B cell (primary cell): ENCODE results near the gene CDC45. TPM values are rescaled to one million over a fixed set of nuclear protein-coding genes. Genes with fewer than 3 reads are reported as not detected.

Experiments used
- ATAC-seq: fragments of 200-7000 bp; cut with Tn5 transposase; one replicate; pipeline ENCODE4 v1.10.0; 2021; ENCODE audit warnings: low read depth, mild to moderate bottlenecking, moderate number of reproducible peaks, moderate library complexity
- CTCF ChIA-PET: fragments of 350-600 bp; sonication (Branson Sonifier 250); formaldehyde crosslinking; loops from one replicate; lab custom pipeline; 2021; ENCODE audit warnings: antibody characterized with exemption, inconsistent platforms; lab: Charles Lee
- POLR2A ChIA-PET: fragments of 350-600 bp; sonication (Branson Sonifier 250); formaldehyde crosslinking; loops from one replicate; lab custom pipeline; 2021; ENCODE audit warnings: antibody characterized with exemption; lab: Charles Lee
- DNase-seq: peaks from one replicate; pipeline ENCODE4 v3.0.0; 2013
- H2AFZ ChIP-seq: 2 replicates; pipeline ENCODE4 v1.6.1; 2012; ENCODE audit warnings: mild to moderate bottlenecking, low read depth, low read length; ENCODE audit not compliant: insufficient read depth, poor library complexity, severe bottlenecking
- H3K27ac ChIP-seq, 2 donors: 1 replicate in 1 of 2; 2 replicates in 1 of 2; pipeline ENCODE4 v1.5.1; 2012 to 2013; ENCODE audit warnings: low read length in 2 of 2, mild to moderate bottlenecking in 2 of 2, moderate library complexity in 1 of 2
- H3K27me3 ChIP-seq, 4 experiments: fragments of 200-600 bp in 1 of 4; sonication (generic) in 1 of 4; replicated peaks in 1 of 4; 1 replicate in 2 of 4; 2 replicates in 2 of 4; pipeline versions ENCODE4 v1.6.1 to v1.7.0; 2013 to 2016; ENCODE audit warnings: low read length in 3 of 4, mild to moderate bottlenecking in 2 of 4, mixed read lengths in 1 of 4, moderate library complexity in 1 of 4; ENCODE audit not compliant: insufficient read depth in 4 of 4, control insufficient read depth in 3 of 4; ENCODE audit errors: control extremely low read depth in 1 of 4
- H3K36me3 ChIP-seq, 2 experiments: replicated peaks in 1 of 2; 1 replicate in 1 of 2; 2 replicates in 1 of 2; pipeline versions ENCODE4 v1.6.1 to v1.7.1; 2013; ENCODE audit warnings: low read length in 1 of 2; ENCODE audit not compliant: insufficient read depth in 2 of 2, control insufficient read depth in 1 of 2; ENCODE audit errors: control extremely low read depth in 1 of 2, extremely low read depth in 1 of 2
- H3K4me1 ChIP-seq, 2 donors: fragments of 200-600 bp in 1 of 2; sonication (generic) in 1 of 2; 1 replicate in 1 of 2; 2 replicates in 1 of 2; pipeline versions ENCODE4 v1.5.1 to v1.6.1; 2013 to 2017; ENCODE audit warnings: low read length in 2 of 2; ENCODE audit not compliant: control insufficient read depth in 2 of 2, insufficient read depth in 2 of 2
- H3K4me2 ChIP-seq: replicated peaks from 2 replicates; pipeline ENCODE3; 2012; ENCODE audit warnings: mild to moderate bottlenecking, low read depth, low read length; ENCODE audit not compliant: poor library complexity, severe bottlenecking
- H3K4me3 ChIP-seq, 5 experiments: fragments of 200-600 bp in 1 of 5; sonication (generic) in 1 of 5; 1 replicate in 3 of 5; 2 replicates in 2 of 5; pipeline versions ENCODE4 v1.5.1 to v1.7.0; 2011 to 2016; ENCODE audit warnings: low read length in 4 of 5, mild to moderate bottlenecking in 4 of 5, low read depth in 2 of 5, control low read depth in 1 of 5, moderate library complexity in 1 of 5; ENCODE audit not compliant: insufficient read depth in 1 of 5; ENCODE audit errors: control extremely low read depth in 1 of 5, extremely low read depth in 1 of 5
- H3K79me2 ChIP-seq: fragments of 200-600 bp; sonication (generic); one replicate; pipeline ENCODE4 v1.6.0; 2016; ENCODE audit warnings: low read length; ENCODE audit not compliant: control insufficient read depth, insufficient read depth
- H3K9ac ChIP-seq: fragments of 200-600 bp; sonication (generic); 2 replicates; pipeline ENCODE4 v1.6.1; 2017; ENCODE audit warnings: mild to moderate bottlenecking, low read length, moderate library complexity
- H3K9me3 ChIP-seq, 3 donors: one replicate each; pipeline versions ENCODE4 v1.6.1 to v1.7.1; 2013; ENCODE audit warnings: low read length in 2 of 3; ENCODE audit not compliant: control insufficient read depth in 2 of 3, insufficient read depth in 1 of 3; ENCODE audit errors: control extremely low read depth in 1 of 3
- H4K20me1 ChIP-seq: 2 replicates; pipeline ENCODE4 v1.6.0; 2012; ENCODE audit warnings: mild to moderate bottlenecking, low read length; ENCODE audit not compliant: insufficient read depth, control insufficient read depth, poor library complexity, severe bottlenecking
- H3K27ac Mint-ChIP-seq: one replicate; pipeline ENCODE4 v1.8.0; 2021; ENCODE audit warnings: mixed read lengths
- H3K27me3 Mint-ChIP-seq: one replicate; pipeline ENCODE4 v1.8.0; 2021; ENCODE audit warnings: mixed read lengths
- H3K4me1 Mint-ChIP-seq: one replicate; pipeline ENCODE4 v1.8.0; 2021; ENCODE audit warnings: mixed read lengths
- H3K4me3 Mint-ChIP-seq: one replicate; pipeline ENCODE4 v1.8.0; 2021; ENCODE audit warnings: mixed read lengths
- H3K9me3 Mint-ChIP-seq: one replicate; pipeline ENCODE4 v1.8.0; 2022; ENCODE audit warnings: mixed read lengths; ENCODE audit not compliant: insufficient read depth
- EZH2 ChIP-seq: IDR thresholded peaks from 2 replicates; pipeline ENCODE4 v1.6.1; 2012; ENCODE audit warnings: borderline replicate concordance, low read depth, mild to moderate bottlenecking, moderate library complexity, low read length; ENCODE audit not compliant: insufficient read depth, poor library complexity, severe bottlenecking
- WGBS: methylation state at CpG from one replicate; pipeline ENCODE4 v1.1.5; 2013; ENCODE audit warnings: missing lambda C conversion rate; ENCODE audit not compliant: insufficient coverage; 5-methylcytosine and 5-hydroxymethylcytosine counted together
- intact Hi-C: fragments of 100-400 bp; cut with micrococcal nuclease; formaldehyde crosslinking; loops from one replicate; pipeline ENCODE4 v1.10.0; 2022
- polyA plus RNA-seq: library from polyadenylated mRNA; depleted of rRNA; stranded (reverse); fragments of >200 nt; gene quantifications from 2 replicates; pipeline ENCODE4 v1.2.3, GENCODE V29; 2012
- total RNA-seq, 2 donors: library from RNA; stranded (reverse); fragments of 120-200 nt in 1 of 2; gene quantifications; 1 replicate in 1 of 2; 2 replicates in 1 of 2; pipeline versions ENCODE4 v1.2.3 to v1.2.4, GENCODE V29; 2013 to 2022
- TF ChIP-seq, protein P1 (sequence below): fragments of 200-600 bp; IDR thresholded peaks from one replicate; pipeline ENCODE4 v1.8.0; 2022; ENCODE audit warnings: antibody characterized with exemption, mild to moderate bottlenecking

The CDC45 gene
- total and polyA plus RNA-seq, 2 donors (not counting 1 experiment from before 2014, with no cell fraction given) = 0.49 to 1.4 TPM

GRCh38 chr22:19537941-19538488, 58.3 kb downstream of the CDC45 start:
- TF ChIP-seq, protein P1, sequence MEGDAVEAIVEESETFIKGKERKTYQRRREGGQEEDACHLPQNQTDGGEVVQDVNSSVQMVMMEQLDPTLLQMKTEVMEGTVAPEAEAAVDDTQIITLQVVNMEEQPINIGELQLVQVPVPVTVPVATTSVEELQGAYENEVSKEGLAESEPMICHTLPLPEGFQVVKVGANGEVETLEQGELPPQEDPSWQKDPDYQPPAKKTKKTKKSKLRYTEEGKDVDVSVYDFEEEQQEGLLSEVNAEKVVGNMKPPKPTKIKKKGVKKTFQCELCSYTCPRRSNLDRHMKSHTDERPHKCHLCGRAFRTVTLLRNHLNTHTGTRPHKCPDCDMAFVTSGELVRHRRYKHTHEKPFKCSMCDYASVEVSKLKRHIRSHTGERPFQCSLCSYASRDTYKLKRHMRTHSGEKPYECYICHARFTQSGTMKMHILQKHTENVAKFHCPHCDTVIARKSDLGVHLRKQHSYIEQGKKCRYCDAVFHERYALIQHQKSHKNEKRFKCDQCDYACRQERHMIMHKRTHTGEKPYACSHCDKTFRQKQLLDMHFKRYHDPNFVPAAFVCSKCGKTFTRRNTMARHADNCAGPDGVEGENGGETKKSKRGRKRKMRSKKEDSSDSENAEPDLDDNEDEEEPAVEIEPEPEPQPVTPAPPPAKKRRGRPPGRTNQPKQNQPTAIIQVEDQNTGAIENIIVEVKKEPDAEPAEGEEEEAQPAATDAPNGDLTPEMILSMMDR = no peak
- H3K4me3 ChIP-seq = no peak overlapping the region
- intact Hi-C loops = no loop called here
- no peaks in the 10 kb centered on the region for H3K36me3 ChIP-seq
- no peak overlapping the region for H2AFZ ChIP-seq
- H3K79me2 ChIP-seq = no peaks in the 10 kb centered on the region
- H3K9me3 ChIP-seq = no peaks in the 10 kb centered on the region
- Mint-ChIP-seq H3K27me3 (peaks cover 23% of the 10 kb centered on the region), H3K27ac (no peak overlapping the region), H3K4me3 (no peak overlapping the region), H3K4me1 (no peaks in the 10 kb centered on the region), H3K9me3 (no peaks in the 10 kb centered on the region)
- ChIA-PET POLR2A (no interaction called here), CTCF (interaction anchor here (0.7 kb wide), 1 partner anchor 424 kb away, joined by 3 read pairs; no protein-coding TSS in a partner anchor)
- no peaks in the 10 kb centered on the region for H3K27me3 ChIP-seq
- no peak overlapping the region for H3K4me2 ChIP-seq
- H3K27ac ChIP-seq = no peak overlapping the region
- ATAC-seq (no peak), DNase-seq (no peak)
- H3K4me1 ChIP-seq = no peaks in the 10 kb centered on the region
- 94% methylated on average over 4 of the region's 5 CpGs for WGBS
- no peak overlapping the region for H3K9ac ChIP-seq
- no peaks in the 10 kb centered on the region for H4K20me1 ChIP-seq

DNA sequence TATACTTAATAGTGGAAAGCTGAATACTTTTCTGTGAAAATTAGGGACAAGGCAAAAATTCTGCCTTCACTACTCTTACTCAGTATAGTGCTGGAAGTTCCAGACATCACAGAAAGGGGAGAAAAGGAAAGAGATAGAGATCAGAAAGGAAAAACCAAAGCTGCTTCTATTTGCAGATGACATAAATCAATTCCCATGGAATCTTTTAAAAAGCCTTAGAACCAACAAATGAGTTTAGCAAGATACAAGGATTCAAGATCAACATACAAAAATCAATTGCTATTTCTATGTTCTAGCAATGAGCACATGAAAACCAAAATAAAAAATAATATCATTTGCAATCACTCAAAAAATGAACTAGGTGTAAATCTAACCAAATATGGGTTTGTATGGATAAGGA, 60.7 kb downstream of the CDC45 start:
- ChIA-PET POLR2A (no interaction called here), CTCF (no interaction called here)
- Mint-ChIP-seq H3K4me3 (no peak overlapping the region), H3K9me3 (no peaks in the 10 kb centered on the region), H3K27ac (no peak overlapping the region), H3K27me3 (peaks cover 22% of the 10 kb centered on the region), H3K4me1 (no peaks in the 10 kb centered on the region)
- no peak for ATAC-seq
- no peak for DNase-seq
- Histone ChIP-seq H3K9ac (no peak overlapping the region), H3K4me2 (no peak overlapping the region), H2AFZ (no peak overlapping the region), H3K4me3 (no peak overlapping the region), H3K9me3 (no peaks in the 10 kb centered on the region), H3K79me2 (no peaks in the 10 kb centered on the region), H3K27me3 (no peaks in the 10 kb centered on the region), H3K36me3 (no peaks in the 10 kb centered on the region), H3K4me1 (no peaks in the 10 kb centered on the region), H4K20me1 (no peaks in the 10 kb centered on the region), H3K27ac (no peak overlapping the region)
- intact Hi-C loops = no loop called here
- no peak for TF ChIP-seq EZH2
- TF ChIP-seq, protein P1 = no peak
